Dedifferentiated amniotic fluid mesenchymal stem cell (primary cell): ENCODE measurements around the gene DCLK2.
"Not testable (repeated sequence)": the region's sequence is repeated elsewhere in the genome, so short reads cannot be mapped to it uniquely, and the experiment has no call there.

Experiments used
- DNase-seq: peaks from one replicate; pipeline ENCODE4 v3.0.0-alpha.2; 2016; ENCODE audit errors: extremely low spot score

Gene DCLK2

GRCh38 chr4:150152766-150153165 lies 74.5 kb downstream of the DCLK2 start:
- no peak for DNase-seq

GRCh38 chr4:150155391-150155790 lies 77.1 kb downstream of the DCLK2 start:
- DNase-seq = no peak

DNA sequence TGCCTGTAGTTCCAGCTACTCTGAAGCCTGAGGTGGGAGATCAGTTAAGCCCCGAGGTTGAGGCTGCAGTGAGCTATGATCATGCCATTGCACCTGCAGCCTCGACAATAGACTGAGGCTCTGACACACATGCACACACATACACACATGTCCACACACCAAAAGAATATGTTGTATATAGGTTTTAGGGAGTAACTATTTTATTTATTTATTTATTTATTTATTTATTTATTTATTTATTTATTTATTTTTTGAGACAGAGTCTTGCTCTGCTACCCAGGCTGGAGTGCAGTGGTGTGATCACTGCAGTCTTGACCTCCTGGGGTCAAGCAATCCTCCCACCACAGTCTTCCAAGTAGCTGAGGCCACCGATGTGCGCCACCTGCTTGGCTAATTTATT lies 78.3 kb downstream of the DCLK2 start:
- DNase-seq = no peak

DNA sequence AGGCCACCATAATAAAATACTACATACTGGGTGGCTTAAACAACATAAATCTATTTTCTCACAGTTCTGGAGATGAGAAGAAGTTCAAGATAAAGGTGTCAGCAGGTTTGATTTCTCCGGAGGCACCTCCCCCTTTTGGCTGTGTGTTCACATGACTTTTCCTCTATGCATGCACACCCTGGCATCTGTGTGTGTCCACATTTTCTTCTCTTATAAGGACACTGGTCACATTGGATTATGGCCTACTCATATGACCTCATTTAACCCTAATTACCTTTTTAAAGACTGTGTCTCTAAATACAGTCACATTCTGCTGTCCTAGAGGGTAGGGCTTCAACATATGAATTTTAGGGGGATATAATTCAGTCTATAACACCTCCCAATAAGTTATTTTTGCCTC lies 79.8 kb downstream of the DCLK2 start:
- DNase-seq = no peak

GRCh38 chr4:150160473-150160872 lies 82.2 kb downstream of the DCLK2 start:
- DNase-seq = no peak

GRCh38 chr4:150161109-150161508 lies 82.9 kb downstream of the DCLK2 start:
- DNase-seq = no peak

DNA sequence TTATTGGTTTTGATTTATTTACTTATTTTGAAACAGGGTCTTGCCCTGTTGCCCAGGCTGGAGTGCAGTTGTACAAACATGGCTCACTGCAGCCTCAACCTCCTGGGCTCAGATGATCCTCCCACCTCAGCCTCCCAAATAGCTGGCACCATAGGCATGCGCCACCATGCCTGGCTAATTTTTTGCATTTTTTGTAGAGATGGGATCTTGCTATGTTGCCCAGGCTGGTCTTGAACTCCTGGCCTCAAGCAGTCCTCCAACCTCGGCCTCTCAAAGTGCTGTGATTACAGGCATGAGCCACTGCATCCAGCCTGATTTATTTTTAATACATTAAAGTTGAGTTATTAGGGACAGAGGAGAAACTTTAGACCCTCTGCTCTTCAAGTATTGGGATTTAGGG lies 83.8 kb downstream of the DCLK2 start:
- not testable (repeated sequence) for DNase-seq

GRCh38 chr4:150164055-150164454 lies 85.8 kb downstream of the DCLK2 start:
- no peak for DNase-seq

GRCh38 chr4:150164956-150165629 lies 86.8 kb downstream of the DCLK2 start:
- no peak for DNase-seq

- DNase-seq = no peak
These were observed 88.8 kb downstream of the DCLK2 start for GRCh38 chr4:150167054-150167453.

GRCh38 chr4:150173432-150173861 lies 95.2 kb downstream of the DCLK2 start:
- no peak for DNase-seq

- no peak for DNase-seq
These were observed 95.7 kb downstream of the DCLK2 start for GRCh38 chr4:150173982-150174398.

- peak; percentile 81 for DNase-seq
These were observed 98.3 kb downstream of the DCLK2 start for GRCh38 chr4:150176547-150176946.

- DNase-seq = peak; percentile 72
These were observed 99.9 kb downstream of the DCLK2 start for GRCh38 chr4:150178161-150178560.

- no peak for DNase-seq
These were observed 103.3 kb downstream of the DCLK2 start for GRCh38 chr4:150181536-150181935.

- DNase-seq = no peak
These were observed 104.5 kb downstream of the DCLK2 start for GRCh38 chr4:150182794-150183193.

DNA sequence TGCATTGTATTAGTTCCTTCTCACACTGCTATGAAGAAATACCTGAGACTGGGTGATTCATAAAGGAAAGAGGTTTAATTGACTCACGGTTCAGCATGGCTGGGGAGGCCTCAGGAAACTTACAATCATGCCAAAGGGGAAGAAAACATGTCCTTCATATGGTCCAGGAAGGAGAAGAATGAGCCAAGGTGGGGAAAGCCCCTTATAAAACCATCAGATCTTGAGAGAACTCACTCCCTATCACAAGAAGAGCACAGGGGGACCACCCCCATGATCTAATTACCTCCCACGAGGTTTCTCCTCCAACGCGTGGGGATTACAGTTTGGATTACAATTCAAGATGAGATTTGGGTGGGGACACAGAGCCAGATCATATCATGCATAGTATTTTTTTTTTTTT lies 106.8 kb downstream of the DCLK2 start:
- DNase-seq = not testable (repeated sequence)

GRCh38 chr4:150192986-150193385 lies 114.7 kb downstream of the DCLK2 start:
- peak; percentile 86 for DNase-seq

DNA sequence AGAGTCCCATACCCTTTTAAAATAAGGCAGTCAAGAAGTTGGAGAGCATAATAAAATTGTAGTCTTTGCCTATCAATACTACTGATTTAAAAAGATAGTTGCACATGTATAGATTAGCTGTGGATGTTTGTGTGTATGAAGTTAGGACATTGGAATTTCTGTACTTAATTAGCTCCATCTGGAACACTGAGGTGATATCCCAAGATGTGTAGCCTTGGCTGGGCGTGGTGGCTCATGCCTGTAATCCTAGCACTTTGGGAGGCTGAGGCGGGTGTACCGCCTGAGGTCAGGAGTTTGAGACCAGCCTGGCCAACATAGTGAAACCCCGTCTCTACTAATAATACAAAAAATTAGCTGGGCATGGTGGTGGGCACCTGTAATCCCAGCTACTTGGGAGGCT lies 119.0 kb downstream of the DCLK2 start:
- DNase-seq = not testable (repeated sequence)

DNA sequence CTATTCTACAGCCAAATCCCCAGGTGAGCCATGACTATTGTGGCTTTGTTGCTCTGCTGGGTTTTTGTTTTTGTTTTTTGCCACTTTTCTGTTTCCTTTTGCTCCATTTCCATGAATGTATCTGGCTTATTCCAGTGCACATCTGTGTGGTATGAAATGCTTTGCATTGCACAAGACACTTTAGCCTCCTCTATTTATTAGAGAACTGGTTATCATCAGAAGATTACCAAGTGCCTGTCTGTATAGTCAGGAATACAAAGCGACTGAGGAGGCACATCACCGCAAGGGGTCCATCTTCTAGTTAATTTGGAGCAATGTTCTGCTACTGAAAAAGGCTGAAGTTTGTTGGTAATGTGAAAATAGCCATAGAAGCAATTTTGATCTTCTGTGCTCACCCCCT lies 120.8 kb downstream of the DCLK2 start:
- no peak for DNase-seq

- no peak for DNase-seq
These were observed 126.8 kb downstream of the DCLK2 start for GRCh38 chr4:150205016-150205415.

DNA sequence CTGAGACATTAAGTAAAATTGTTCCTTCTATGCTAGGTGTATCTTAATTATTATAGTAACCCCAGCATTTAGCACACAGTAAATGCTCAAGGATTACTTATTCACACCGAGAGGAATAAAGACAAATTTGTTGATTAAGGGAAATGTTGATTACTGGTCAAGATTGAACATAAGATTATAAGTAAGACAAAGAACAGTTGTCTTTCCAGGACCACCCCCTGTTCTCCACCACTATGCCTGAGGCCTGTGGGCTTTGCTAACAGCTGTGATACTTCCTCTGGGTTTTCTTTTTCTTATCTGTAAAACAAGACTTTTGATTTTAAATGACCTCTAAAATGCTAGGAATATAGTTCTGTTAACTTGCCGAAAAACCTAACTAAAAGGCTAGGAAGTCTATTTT lies 128.0 kb downstream of the DCLK2 start:
- DNase-seq = no peak

DNA sequence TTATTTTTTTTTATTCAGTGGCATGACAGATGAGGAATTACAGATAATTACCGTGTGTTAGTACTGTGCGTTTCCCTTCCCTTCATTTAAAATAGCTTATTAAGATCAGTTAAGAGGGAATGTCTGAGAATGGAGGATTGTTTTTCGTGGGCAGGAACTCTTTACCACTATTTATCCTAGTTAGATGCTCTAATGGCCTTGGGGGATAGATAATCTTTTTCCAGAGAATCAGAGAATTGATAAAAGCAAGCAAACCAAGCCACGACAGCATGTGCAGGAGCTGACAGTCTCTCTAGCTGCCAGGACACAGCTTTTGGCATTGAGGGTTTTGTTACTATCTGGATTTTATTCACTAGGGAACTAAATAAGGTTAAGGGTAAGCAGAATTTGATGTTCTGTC lies 128.7 kb downstream of the DCLK2 start:
- no peak for DNase-seq

- DNase-seq = no peak
These were observed 129.6 kb downstream of the DCLK2 start for GRCh38 chr4:150207871-150208270.
